Measurements from ENCODE around the gene VGLL4.

- TF ChIP-seq, protein P1, sequence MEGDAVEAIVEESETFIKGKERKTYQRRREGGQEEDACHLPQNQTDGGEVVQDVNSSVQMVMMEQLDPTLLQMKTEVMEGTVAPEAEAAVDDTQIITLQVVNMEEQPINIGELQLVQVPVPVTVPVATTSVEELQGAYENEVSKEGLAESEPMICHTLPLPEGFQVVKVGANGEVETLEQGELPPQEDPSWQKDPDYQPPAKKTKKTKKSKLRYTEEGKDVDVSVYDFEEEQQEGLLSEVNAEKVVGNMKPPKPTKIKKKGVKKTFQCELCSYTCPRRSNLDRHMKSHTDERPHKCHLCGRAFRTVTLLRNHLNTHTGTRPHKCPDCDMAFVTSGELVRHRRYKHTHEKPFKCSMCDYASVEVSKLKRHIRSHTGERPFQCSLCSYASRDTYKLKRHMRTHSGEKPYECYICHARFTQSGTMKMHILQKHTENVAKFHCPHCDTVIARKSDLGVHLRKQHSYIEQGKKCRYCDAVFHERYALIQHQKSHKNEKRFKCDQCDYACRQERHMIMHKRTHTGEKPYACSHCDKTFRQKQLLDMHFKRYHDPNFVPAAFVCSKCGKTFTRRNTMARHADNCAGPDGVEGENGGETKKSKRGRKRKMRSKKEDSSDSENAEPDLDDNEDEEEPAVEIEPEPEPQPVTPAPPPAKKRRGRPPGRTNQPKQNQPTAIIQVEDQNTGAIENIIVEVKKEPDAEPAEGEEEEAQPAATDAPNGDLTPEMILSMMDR (IDR thresholded peaks at IDR 0.05) = no peak
- no peak for TF ChIP-seq EZH2 (IDR thresholded peaks at IDR 0.05; ENCODE audit: borderline replicate concordance, insufficient read depth, low read depth, low read length, poor library complexity, severe bottlenecking)
Measured at GRCh38 chr3:11658180-11658579, 14.5 kb upstream of the VGLL4 start.

All from B cell (primary cell).